Activated T-cell treated with anti-CD3 and anti-CD28 coated beads, Interleukin-2, amount 50 U/mL, for 48 hours (primary cell): ENCODE data around the gene DCTN2.
"Not testable (repeated sequence)": the region's sequence is repeated elsewhere in the genome, so short reads cannot be mapped to it uniquely, and the experiment has no call there.

Experiments used
- DNase-seq, 2 experiments: peaks; one replicate each; pipeline ENCODE4 v3.0.0-alpha.2; 2020

DCTN2 gene

DNA sequence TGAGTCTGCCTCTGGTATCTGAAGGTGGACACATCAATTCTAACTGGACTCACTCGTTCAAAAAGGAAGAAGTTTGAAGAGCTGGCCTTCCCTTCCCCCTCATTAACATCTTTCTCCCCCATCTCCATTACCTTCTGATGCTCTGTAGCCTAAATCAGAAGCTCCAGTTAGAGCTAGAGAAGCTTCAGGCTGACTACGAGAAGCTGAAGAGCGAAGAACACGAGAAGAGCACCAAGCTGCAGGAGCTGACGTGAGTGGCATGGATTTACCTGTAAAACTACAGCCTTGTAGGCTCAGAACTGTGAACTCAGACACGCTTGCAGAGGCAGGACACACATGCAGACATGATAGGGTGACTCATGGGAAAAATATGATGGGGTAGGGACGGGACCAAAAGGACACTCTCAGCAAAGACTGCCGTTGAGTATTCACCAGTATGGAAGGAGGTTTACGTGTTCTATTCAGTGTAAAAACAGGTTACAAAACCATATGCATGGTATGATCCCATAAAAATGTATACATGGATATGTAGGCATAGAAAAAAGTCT, 29.7 kb upstream of the DCTN2 start:
- no peak for DNase-seq

DNA sequence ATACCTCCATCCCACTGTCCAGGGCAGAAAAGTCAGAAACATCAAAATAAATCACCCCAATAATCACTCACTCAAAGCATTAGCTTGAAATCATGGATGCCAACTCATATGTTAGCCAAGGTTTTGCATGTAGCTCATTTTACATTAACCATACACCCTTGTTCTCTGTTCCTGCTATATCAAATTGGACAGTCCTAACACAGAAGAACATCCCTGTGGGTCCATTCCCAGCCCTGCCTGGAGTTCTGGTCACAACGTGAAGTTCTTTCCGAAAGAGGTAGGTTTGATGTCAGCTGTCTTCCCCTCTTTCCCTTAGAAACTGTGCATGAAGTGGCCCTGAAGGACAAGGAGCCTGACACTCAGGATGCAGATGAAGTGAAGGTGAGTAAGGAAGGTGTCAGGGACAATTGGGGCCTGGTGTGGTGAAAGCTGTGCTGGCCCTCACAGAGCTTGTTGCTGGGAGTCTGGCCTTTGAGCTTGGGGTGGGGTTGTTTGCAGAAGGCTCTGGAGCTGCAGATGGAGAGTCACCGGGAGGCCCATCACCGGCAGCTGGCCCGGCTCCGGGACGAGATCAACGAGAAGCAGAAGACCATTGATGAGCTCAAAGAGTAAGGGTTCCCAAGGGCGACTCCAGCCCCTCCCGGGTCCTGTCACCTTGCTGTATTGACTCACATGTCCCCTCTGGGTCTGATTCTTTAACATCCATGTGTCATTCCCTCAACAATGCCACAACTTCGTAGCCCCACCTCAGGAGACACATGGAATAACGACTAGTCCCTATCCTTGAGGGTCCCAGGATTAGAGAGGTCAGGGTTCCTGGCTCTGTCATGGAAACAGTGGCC, 29.0 kb upstream of the DCTN2 start:
- no peak for DNase-seq

DNA sequence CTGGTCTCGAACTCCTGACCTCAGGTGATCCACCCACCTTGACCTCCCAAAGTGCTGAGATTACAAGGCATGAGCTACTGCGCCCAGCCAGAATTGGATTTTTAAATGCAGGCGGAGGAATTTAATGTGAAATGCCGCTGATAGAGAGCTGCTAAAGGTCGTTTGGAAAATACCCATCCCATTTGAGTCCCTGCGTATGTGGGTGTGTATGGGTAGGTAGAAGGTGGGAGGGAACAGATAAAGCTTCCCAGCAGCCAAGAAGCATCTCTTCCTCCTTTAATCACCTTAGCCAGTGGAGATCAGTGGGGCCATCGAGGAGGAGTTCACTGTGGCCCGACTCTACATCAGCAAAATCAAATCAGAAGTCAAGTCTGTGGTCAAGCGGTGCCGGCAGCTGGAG, 27.8 kb upstream of the DCTN2 start:
- no peak for DNase-seq

DNA sequence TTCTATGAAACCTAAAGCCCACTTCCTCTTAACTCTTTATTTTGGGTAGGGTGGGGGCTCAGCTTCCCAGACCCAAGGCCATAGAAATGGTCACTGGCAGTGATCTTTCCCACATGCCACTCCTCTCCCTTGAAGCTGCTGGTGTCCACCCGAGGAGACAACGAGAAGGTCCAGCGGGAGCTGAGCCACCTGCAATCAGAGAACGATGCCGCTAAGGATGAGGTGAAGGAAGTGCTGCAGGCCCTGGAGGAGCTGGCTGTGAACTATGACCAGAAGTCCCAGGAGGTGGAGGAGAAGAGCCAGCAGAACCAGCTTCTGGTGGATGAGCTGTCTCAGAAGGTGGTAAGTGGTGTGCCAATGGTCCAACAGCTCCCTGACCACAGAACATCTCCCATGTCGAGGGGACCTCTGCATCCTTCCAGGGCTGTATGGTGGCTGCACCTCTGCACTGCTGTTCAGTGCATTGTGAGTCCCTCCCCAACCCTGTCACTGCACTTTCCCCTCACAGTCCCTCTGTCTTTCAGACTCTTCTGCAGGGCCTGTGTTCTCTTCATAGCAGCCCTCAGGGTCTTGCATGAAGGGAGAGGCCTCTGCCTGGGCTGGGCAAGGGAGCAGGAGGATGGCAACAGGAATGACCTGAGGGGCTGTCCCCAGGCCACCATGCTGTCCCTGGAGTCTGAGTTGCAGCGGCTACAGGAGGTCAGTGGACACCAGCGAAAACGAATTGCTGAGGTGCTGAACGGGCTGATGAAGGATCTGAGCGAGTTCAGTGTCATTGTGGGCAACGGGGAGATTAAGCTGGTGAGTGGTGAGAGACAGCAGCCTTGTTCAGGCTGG, 25.2 kb upstream of the DCTN2 start:
- DNase-seq = no peak

DNA sequence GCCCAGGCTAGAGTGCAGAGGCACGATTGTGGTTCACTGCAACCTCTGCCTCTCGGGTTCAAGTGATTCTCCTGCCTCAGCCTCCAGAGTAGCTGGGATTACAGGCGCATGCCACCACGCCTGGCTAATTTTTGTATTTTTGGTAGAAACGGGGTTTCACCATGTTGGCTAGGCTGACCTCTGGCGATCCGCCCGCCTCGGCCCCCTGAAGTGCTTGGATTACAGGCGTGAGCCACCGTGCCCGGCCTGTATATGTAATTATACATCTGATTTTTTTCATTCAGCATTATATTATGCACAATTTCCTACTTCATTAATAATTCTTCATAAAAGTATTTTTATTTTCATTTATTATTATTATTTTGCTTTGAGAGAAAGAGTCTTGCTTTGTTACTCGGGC, 23.4 kb upstream of the DCTN2 start:
- DNase-seq = not testable (repeated sequence)

DNA sequence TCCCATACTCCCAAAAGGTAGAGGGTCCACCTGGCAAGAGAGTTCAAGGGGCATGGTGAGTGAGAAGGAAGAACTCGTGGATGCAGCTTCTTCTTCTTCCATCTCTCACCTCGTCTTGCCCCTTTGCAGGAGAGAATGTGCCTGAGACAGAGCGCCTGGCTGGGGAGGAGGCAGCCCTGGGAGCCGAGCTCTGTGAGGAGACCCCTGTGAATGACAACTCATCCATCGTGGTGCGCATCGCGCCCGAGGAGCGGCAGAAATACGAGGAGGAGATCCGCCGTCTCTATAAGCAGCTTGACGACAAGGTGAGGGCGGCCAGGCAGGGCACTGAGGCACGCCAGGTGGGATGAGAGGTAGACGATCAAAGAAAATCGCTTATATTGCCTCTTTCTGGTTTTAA, 22.9 kb upstream of the DCTN2 start:
- no peak for DNase-seq

DNA sequence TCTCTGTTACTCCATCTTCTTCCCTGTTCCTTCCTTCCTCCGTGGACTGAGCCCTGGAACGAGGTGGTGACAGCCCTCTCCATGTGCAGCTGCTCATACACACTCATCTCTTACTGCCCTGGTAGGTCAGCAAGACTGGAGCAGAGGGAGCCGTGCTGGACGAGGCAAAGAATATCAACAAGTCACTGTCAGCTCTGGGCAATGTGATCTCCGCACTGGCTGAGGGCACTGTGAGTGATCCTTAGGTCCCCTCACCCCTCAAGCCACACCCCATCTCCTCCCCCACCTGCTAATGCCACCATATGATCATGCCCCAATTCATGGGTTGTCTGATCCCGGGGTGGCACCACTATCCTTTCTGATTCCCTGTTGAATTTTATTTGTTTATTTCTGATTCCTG, 21.8 kb upstream of the DCTN2 start:
- DNase-seq = no peak

DNA sequence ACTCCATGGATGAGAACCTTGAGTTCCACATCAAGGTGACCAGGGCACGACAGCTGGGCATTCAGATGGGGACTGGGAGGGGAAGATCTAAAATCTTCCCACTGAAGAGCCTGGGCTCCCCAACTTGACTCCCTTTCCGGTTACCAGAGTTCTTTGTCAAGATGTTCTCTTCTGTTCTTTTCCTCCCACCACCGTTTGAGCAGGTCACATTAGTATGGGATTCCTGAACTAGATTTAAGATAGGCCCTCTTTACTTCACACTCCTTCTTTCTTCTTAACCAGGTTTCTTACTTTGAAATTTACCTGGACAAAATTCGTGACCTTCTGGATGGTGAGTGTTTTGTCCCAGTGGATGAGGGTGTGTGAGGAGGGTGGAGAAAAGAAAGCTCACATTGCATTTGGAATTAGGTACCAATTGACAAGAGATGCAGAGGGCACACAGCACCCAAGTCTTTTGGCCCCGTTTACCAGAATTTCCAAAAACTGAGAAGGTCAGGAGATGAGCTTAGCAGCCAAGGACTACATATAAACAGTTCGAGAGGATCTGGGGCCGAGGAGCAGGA, 17.3 kb upstream of the DCTN2 start:
- DNase-seq = no peak

DNA sequence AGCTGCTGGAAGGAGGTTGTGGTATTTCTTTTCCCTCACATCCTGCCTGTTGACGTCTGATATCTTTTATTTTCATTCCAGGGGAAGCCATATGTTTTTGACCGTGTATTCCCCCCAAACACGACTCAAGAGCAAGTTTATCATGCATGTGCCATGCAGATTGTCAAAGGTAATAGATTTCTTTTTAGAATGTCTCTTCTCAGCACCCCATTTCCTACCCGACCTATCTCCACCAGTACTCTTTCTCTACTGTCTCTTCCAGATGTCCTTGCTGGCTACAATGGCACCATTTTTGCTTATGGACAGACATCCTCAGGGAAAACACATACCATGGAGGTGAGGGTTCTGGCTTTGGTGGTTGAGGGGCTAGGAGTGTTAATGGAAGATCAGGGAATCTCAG, 16.4 kb upstream of the DCTN2 start:
- no peak for DNase-seq

DNA sequence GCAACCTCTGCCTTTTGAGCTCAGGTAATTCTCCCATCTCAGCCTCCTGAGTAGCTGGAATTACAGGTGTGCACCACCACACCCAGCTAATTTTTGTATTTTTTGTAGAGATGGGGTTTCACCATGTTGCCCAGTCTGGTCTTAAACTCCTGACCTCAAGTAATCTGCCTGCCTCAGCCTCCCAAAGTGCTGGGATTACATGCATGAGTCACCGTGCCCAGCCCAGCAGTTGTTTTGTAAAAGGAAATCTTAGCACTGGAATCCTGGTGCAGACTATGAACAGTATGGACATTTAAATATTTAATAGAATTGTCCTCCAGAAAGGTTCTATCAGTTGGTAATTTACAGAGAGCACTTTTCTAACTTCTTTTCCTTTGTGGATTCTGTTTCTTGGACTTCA, 14.1 kb upstream of the DCTN2 start:
- DNase-seq = not testable (repeated sequence)

DNA sequence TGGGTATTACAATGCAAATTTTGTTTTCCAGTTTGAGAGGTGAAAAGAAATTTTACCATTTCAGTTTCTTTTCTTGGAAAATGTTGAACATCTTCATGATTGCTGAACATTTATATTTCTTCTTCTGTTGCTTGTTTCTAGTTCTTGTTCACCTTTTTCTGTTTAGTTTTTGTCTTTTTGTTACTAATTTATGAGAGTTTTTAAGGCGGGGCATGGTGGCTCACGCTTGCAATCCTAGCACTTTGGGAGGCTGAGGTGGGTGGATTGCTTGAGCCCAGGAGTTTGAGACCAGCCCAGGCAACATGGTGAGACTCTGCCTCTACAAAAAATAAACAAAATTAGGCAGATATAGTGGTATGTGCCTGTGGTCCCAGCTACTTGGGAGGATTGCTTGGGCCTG, 13.5 kb upstream of the DCTN2 start:
- no peak for DNase-seq

DNA sequence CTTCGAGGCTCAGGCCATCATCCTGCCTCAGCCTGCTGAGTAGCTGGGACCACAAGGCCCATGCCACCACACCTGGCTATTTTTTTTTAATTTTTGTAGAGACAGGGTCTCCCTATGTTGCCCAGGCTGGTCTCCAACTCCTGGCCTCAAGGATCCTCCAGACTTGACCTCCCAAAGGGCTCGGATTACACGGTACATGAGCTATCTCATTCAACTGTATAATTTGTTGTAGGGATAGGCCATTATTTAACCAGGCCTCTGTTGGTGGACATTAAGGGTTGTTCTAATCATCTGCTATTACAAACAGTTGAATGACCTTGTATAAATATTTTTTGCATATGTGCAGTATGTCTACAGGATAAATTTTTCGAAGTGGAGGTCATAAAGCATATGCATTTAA, 11.9 kb upstream of the DCTN2 start:
- no peak for DNase-seq

DNA sequence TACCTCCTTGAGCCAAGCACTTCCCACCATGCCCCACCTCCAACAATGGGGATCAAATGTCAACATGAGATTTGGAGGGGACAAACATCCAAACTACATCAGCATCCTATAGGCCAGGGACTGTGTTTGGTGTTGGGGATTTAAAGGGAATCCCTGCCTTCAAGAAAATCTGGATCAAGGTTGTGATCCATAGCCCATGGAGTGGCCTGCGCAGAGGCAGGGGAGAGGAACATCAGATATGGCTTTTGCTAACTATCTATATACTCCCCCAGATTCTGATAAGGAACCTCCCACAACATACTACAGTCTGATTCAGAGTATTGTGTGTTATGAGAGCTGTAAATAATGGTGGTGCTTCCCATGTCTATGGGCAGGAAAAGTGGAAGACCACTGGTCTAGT, 7.9 kb upstream of the DCTN2 start:
- no peak for DNase-seq

DNA sequence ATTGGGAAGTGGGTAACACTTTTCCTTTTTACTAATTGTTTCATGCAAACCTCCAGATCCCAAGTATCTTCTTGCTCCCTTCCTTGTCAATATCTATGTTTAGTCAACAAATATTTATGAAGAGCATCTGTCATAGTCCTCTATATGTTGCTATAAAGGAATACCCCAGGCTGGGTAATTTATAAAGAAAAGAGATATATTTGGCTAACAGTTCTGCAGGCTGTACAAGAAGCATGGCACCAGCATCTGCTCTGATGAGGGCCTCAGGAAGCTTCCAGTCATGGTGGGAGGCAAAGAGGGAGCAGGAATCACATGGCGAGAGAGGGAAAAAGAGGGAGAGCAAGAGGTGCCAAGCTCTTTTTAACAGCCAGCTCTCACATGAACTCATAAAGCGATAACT, 7.5 kb upstream of the DCTN2 start:
- DNase-seq = no peak

DNA sequence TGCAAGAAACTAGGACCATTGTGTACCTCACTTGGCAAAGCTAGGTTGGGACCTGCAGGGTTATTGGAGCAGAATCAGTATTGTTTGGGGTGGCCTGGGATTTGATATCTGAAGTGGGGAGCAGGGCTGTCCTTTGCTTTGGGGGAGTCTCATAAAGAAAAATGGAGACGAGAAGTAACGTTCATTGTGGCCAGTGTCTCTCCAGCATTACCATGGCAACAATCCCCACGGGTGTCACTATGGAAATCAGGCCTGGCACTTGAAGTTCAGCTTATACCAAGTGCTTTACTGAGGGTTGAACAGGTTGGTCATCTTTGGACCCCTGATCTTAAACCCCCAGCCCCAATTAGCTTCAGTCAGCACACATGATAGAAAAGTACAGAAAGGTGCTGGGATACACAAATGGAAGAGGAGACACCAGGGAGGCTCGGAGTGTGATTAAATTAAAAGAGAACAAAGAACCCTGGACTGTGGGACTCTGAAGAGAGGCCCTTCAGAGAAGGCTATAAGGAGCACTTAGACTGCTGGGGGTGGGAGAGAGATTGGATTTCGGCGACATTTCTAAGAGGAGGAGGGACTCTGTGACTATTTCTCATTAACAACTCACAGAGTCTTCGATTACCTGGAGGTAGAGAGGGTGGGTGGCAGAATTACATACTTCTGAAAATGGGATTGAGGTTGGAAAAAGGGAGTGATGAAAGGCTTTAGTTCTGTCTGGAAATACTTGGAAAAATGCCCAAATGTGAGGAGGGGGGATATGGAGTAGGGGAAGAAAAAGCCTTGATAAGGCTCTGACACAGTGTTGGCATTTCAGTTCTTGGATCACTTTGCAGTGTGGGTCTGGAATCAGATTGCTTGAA, 6.6 kb upstream of the DCTN2 start:
- no peak for DNase-seq

DNA sequence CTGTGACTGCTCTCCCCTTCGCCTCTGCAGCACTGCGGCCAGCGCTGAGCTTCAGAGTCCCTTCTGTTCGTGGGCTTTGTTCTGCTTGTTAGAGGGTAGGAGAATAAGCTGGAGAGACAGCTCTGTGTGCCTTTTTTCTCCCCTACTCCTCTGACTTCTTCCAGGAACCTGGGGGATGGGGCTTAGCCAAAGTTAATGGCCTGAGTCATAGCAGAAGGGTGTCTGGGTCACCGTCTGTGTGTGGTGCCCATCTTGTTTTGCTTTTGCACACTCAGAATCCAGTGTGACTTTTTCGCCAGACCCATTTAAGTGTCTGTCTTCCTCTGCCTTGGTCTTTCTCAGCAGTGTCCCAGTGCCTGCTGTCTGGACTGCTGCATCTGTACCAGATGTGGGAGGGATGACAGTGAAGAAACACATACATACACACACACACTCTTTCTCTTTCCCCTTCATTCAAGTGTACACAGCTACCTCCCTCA, 5.9 kb upstream of the DCTN2 start:
- no peak for DNase-seq

DNA sequence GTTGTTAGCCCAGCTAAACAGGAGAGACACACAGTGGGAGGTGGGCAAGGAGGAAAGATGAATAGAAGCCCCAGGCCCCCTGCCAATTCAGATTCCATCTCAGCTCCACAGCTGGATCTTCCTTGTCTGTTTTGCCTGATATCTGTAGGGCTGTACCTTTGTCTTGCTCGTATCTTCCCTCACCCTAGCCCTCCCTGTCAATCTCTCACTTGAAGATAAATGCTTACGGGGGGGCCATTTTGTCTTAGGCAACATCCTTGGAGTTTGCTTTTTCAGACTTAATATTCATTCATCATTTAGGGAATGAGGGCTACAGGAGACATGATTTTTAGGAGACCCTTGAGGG, 5.3 kb upstream of the DCTN2 start:
- no peak for DNase-seq

DNA sequence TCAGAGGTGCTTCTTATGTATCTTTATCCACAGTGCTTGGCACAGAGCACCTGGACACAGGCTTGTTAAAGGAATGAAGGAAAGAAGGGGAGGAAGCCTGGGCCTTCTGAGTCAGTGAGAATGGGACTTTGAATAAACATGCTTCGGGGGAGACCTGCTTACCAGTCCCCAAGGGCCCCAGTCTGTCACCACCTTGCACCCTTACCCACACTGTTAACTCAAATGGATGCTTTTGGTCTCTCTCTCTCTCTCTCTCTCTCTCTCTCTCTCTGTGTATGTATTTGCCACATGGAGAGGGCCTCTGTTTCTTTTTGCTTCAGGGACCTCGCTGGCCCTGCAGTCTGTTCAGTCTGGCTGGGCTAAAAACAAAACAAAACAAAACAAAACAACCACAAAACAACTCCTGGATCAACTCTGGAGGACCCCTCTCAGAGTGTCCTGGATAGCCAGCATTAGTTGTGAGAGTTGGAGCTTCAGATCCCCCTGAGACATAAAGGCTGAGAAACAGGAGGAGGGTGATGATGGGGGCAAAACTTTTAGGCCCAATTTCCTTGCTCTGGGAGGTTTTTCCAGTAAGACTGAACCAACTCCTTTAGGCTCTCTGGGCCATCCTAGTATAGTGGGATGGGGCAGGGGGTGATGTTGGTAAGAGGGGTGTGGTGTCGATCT, 4.8 kb upstream of the DCTN2 start:
- no peak for DNase-seq

DNA sequence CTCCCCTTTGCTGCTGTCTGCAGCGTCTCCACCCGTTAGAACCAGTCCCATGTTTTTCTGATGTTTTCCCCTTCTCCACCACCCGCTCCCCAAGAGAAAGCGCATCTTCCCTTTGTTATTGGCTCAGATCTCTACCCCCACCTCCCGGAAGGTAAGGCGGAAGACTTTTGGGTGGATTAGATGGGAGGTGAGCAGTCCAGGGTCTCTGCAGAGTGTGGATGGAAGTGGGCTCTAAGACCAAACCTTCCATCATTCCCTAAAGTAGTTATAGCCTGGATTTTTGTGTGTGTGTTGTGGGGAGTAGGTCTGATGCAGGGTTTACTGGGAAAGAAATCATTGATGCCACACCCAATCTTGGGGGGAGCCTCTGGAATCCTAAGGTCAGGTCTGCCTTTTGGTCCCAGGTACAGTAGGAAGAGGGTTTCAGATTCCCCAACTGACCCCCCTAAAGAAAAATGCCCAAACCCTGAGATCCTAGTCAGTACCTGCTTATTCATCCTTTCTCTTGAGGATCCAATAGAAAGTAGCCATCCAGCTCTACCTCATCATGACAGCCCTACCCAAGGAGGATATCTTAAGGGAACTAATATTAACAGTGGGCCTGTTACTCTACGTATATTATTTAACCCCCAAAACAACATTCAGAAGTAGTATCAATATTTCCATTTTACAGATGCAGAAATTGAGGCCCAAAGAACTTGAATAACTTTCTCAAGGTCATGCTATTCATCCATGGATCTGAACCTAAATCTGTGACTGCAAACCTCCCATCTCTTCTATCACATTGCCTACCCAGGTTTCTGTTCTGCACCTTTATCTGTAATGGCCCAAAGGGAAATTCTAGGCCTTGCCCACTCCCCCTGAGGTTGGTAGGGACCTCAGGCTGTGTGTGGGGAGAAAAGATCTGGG, 3.9 kb upstream of the DCTN2 start:
- no peak for DNase-seq

DNA sequence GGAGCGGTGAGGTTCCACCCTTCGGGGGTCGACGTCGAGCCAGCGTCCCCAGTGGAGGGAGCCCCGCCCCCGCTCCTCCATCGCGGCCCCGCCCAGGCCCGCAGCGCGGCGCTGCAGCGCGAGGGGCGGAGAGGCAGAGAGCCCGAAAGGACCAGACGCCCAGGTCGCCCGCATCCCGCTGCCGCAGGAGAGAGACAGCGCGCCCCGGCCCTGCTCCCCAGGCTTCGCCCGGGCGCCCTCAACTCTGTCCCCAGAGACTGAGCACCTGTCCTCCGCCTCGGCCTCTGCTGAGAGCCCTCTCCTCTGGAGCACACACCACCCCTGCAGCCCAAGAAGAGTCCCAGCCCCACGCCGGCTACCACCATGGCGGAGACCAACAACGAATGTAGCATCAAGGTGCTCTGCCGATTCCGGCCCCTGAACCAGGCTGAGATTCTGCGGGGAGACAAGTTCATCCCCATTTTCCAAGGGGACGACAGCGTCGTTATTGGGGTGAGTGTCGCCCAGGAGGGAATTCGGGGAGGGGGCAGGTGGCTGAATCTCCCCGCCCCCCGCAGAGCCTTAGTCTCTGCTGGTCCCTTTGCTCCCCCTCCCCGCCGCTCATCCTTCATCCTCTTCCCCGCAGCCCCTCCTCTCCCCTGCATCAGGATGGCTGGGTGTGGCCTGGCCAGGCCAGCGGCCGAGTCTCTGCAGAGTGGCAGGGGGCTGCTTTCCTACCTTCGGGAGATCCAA, 3.1 kb upstream of the DCTN2 start, which contains the start of gene KIF5A:
Gene KIF5A (plus strand): TSS at position 136 of the 732 bp plus-strand sequence. CDS start 228 bp downstream, at position 364.
- DNase-seq = peak; percentile 79 to 82
